Measurements from ENCODE around the gene THAP2.

- TF ChIP-seq GATA2 (IDR thresholded peaks at IDR 0.05; ENCODE audit: low read depth, low read length) (no peak), GATA3 (IDR thresholded peaks at IDR 0.05; ENCODE audit: low read depth, low read length) (no peak)
Measured at GRCh38 chr12:71721783-71722505, 57.8 kb downstream of the THAP2 start.

Measured in SH-SY5Y (cell line).